Upper lobe of left lung (tissue), 4 donors: ENCODE data around the gene SH3BP4.

ENCODE experiments used
- CTCF ChIP-seq, 6 experiments: fragments of 450-650 bp in 4 of 6; fragments of 200-600 bp in 2 of 6; sonication (generic) in 2 of 6; IDR thresholded peaks; one replicate each; pipeline ENCODE4 v1.5.1; 2016 to 2019; ENCODE audit warnings: antibody characterized with exemption in 6 of 6
- EP300 ChIP-seq, 4 donors: sonication (generic); formaldehyde crosslinking; IDR thresholded peaks; one replicate each; pipeline ENCODE4 v1.5.1; 2017; ENCODE audit warnings: antibody characterized with exemption in 4 of 4, control low read depth in 2 of 4
- POLR2A ChIP-seq, 4 donors: fragments of 450-650 bp; IDR thresholded peaks; one replicate each; pipeline ENCODE4 v1.5.1; 2016 to 2017; ENCODE audit warnings: antibody characterized with exemption in 4 of 4, mild to moderate bottlenecking in 2 of 4
- POLR2AphosphoS5 ChIP-seq, 2 donors: sonication (generic); formaldehyde crosslinking; IDR thresholded peaks; one replicate each; pipeline ENCODE4 v1.5.1; 2017; ENCODE audit warnings: antibody characterized with exemption in 2 of 2

GRCh38 chr2:234950730-234951663 lies 820 bp upstream of the SH3BP4 start:
- no peak for TF ChIP-seq POLR2AphosphoS5 (IDR thresholded peaks at IDR 0.05)
- no peak for TF ChIP-seq CTCF (IDR thresholded peaks at IDR 0.05)
- no peak for TF ChIP-seq POLR2A (IDR thresholded peaks at IDR 0.05)
- TF ChIP-seq EP300 (IDR thresholded peaks at IDR 0.05) = no peak
